IMR-90 (cell line): Measurements from ENCODE around the gene OSBPL1A. TPM values are rescaled to one million over a fixed set of nuclear protein-coding genes. Genes with fewer than 3 reads are reported as not detected.

ENCODE experiments used
- ATAC-seq: fragments of 200-7000 bp; cut with Tn5 transposase; 2 replicates; pipeline ENCODE4 v1.9.1; 2020; ENCODE audit warnings: low read depth, mild to moderate bottlenecking, moderate library complexity
- BruUV-seq: library from RNA; stranded (reverse); fragments of 400-500 nt; replicated peaks from 2 replicates; lab custom pipeline; 2021; lab: Mats Ljungman, UMichigan
- CTCF ChIA-PET: fragments of 300-600 bp; formaldehyde crosslinking; extraction: SDS; loops from one replicate; lab custom pipeline; 2021; ENCODE audit warnings: antibody characterized with exemption; lab: Yijun Ruan, JAX
- POLR2A ChIA-PET: fragments of 300-600 bp; sonication (Branson Sonifier 250); formaldehyde crosslinking; loops from one replicate; lab custom pipeline; 2022; ENCODE audit warnings: antibody characterized with exemption; ENCODE audit not compliant: unreplicated experiment; lab: Charles Lee
- DNase-seq: peaks from one replicate; pipeline ENCODE4 v3.0.0; 2013
- H2AFZ ChIP-seq: replicated peaks from 2 replicates; pipeline ENCODE3; 2013; ENCODE audit warnings: low read length, mild to moderate bottlenecking; ENCODE audit not compliant: poor library complexity
- H2AK5ac ChIP-seq: 2 replicates; pipeline ENCODE4 v1.6.1; 2013; ENCODE audit warnings: low read depth, low read length, inconsistent platforms
- H2AK9ac ChIP-seq: replicated peaks from 2 replicates; pipeline ENCODE3; 2013; ENCODE audit warnings: mild to moderate bottlenecking, low read depth, low read length, moderate library complexity; ENCODE audit not compliant: poor library complexity
- H2BK120ac ChIP-seq: 2 replicates; pipeline ENCODE4 v1.6.1; 2013; ENCODE audit warnings: low read depth, low read length, inconsistent platforms
- H2BK15ac ChIP-seq: 3 replicates; pipeline ENCODE4 v1.6.1; 2013; ENCODE audit warnings: low read depth, low read length, inconsistent platforms
- H2BK20ac ChIP-seq: 2 replicates; pipeline ENCODE4 v1.6.1; 2013; ENCODE audit warnings: low read depth, mild to moderate bottlenecking, inconsistent platforms, low read length, moderate library complexity
- H2BK5ac ChIP-seq: 2 replicates; pipeline ENCODE4 v1.6.1; 2013; ENCODE audit warnings: mild to moderate bottlenecking, low read depth, low read length, inconsistent platforms; ENCODE audit not compliant: poor library complexity, severe bottlenecking
- H3K14ac ChIP-seq: replicated peaks from 2 replicates; pipeline ENCODE4 v1.6.1; 2013; ENCODE audit warnings: low read depth, low read length, inconsistent platforms
- H3K18ac ChIP-seq: 2 replicates; pipeline ENCODE4 v1.6.1; 2013; ENCODE audit warnings: low read depth, low read length, control low read depth
- H3K23ac ChIP-seq: 2 replicates; pipeline ENCODE4 v1.6.1; 2013; ENCODE audit warnings: low read depth, low read length, inconsistent platforms
- H3K27ac ChIP-seq: 2 replicates; pipeline ENCODE4 v1.5.1; 2013; ENCODE audit warnings: mild to moderate bottlenecking, control low read depth, low read length; ENCODE audit not compliant: insufficient read depth
- H3K27me3 ChIP-seq: 2 replicates; pipeline ENCODE4 v1.6.1; 2013; ENCODE audit warnings: low read length; ENCODE audit not compliant: control insufficient read depth, insufficient read depth
- H3K36me3 ChIP-seq: 2 replicates; pipeline ENCODE4 v1.6.1; 2013; ENCODE audit warnings: low read length, mixed read lengths; ENCODE audit not compliant: control insufficient read depth, insufficient read depth
- H3K4ac ChIP-seq: 2 replicates; pipeline ENCODE4 v1.6.1; 2013; ENCODE audit warnings: low read depth, low read length, inconsistent platforms
- H3K4me1 ChIP-seq: 2 replicates; pipeline ENCODE4 v1.6.1; 2013; ENCODE audit warnings: low read length, mixed read lengths; ENCODE audit not compliant: control insufficient read depth, insufficient read depth
- H3K4me2 ChIP-seq: 2 replicates; pipeline ENCODE4 v1.6.1; 2013; ENCODE audit warnings: low read depth, mild to moderate bottlenecking, control low read depth, low read length, moderate library complexity
- H3K4me3 ChIP-seq: 2 replicates; pipeline ENCODE4 v1.5.1; 2013; ENCODE audit warnings: low read depth, mild to moderate bottlenecking, control low read depth, low read length, moderate library complexity; ENCODE audit not compliant: insufficient read depth
- H3K56ac ChIP-seq: 2 replicates; pipeline ENCODE4 v1.6.1; 2013; ENCODE audit warnings: low read length, inconsistent platforms; ENCODE audit not compliant: insufficient read depth; ENCODE audit errors: extremely low read depth
- H3K79me1 ChIP-seq, 2 experiments: 2 replicates each; pipeline ENCODE4 v1.6.1; 2013; ENCODE audit warnings: low read length in 2 of 2, inconsistent platforms in 1 of 2, low read depth in 1 of 2
- H3K9ac ChIP-seq: 2 replicates; pipeline ENCODE4 v1.6.1; 2013; ENCODE audit warnings: low read depth, low read length, control low read depth
- H3K9me1 ChIP-seq: 2 replicates; pipeline ENCODE4 v1.6.1; 2013; ENCODE audit warnings: low read length, inconsistent platforms; ENCODE audit not compliant: insufficient read depth
- H3K9me3 ChIP-seq: 2 replicates; pipeline ENCODE4 v1.6.1; 2013; ENCODE audit warnings: low read length; ENCODE audit not compliant: control insufficient read depth, insufficient read depth
- H4K20me1 ChIP-seq: 2 replicates; pipeline ENCODE4 v1.6.1; 2013; ENCODE audit warnings: low read length, inconsistent platforms; ENCODE audit not compliant: insufficient read depth
- H4K5ac ChIP-seq: 2 replicates; pipeline ENCODE4 v1.6.1; 2013; ENCODE audit warnings: mild to moderate bottlenecking, low read depth, low read length, control low read depth
- H4K8ac ChIP-seq, 2 experiments: 2 replicates each; pipeline ENCODE4 v1.6.1; 2013; ENCODE audit warnings: low read depth in 2 of 2, low read length in 2 of 2, control low read depth in 1 of 2, inconsistent platforms in 1 of 2
- H4K91ac ChIP-seq: 2 replicates; pipeline ENCODE4 v1.6.1; 2013; ENCODE audit warnings: low read depth, low read length, inconsistent platforms; ENCODE audit not compliant: insufficient read depth
- SMC3 ChIP-seq: fragments of 150-350 bp; IDR thresholded peaks from 2 replicates; pipeline ENCODE4 v1.6.1; 2016; ENCODE audit warnings: low read depth, mild to moderate bottlenecking, antibody characterized with exemption, low read length, moderate library complexity
- WGBS, 2 experiments: methylation state at CpG; one replicate each; pipeline versions ENCODE4 v1.1.5 to v1.1.7; 2013; ENCODE audit warnings: missing lambda C conversion rate in 2 of 2; ENCODE audit not compliant: insufficient read length in 1 of 2; ENCODE audit errors: extremely low coverage in 2 of 2; 5-methylcytosine and 5-hydroxymethylcytosine counted together
- dilution Hi-C: fragments of 300-500 bp; cut with HindIII; formaldehyde crosslinking; loops from one replicate; pipeline ENCODE4 v1.14.3; 2018; ENCODE audit warnings: low sequenced_read_pairs; ENCODE audit not compliant: unreplicated experiment
- in situ Hi-C: fragments of 300-500 bp; cut with MboI; formaldehyde crosslinking; loops from 3 replicates; pipeline ENCODE4 v1.14.3; 2019; ENCODE audit warnings: low sequenced_read_pairs, inconsistent platforms, mixed read lengths
- intact Hi-C: fragments of 100-400 bp; cut with micrococcal nuclease; formaldehyde crosslinking; loops from 2 replicates; pipeline ENCODE4 v1.10.0; 2022
- polyA plus RNA-seq, 3 experiments: library from polyadenylated mRNA; depleted of rRNA; stranded (reverse); fragments of >200 nt; gene quantifications; 2 replicates each; pipeline ENCODE4 v1.2.3, GENCODE V29; 2012; ENCODE audit warnings: low replicate concordance in 1 of 3
- total RNA-seq: library from RNA; depleted of rRNA; stranded (reverse); fragments of >200 nt; gene quantifications from 2 replicates; pipeline ENCODE4 v1.2.3, GENCODE V29; 2012

OSBPL1A gene
- total and polyA plus RNA-seq, 2 of the 4 experiments (the other 2 are of a cell fraction): 29.4 to 70.4 TPM

GRCh38 chr18:24263050-24263449 lies 134.6 kb downstream of the OSBPL1A start:
- no peak for ATAC-seq
- Histone ChIP-seq H2BK15ac (no peak overlapping the region), H4K5ac (no peak overlapping the region), H4K91ac (no peak overlapping the region), H4K20me1 (peaks cover 7% of the 10 kb centered on the region; the same call in 1 of the 2 replicates), H3K4me1 (peaks cover 8% of the 10 kb centered on the region), H3K4ac (no peak overlapping the region), H3K4me2 (no peak overlapping the region), H3K9me1 (peaks cover 2% of the 10 kb centered on the region), H3K27ac (no peak overlapping the region), H3K23ac (no peak overlapping the region), H2BK120ac (no peak overlapping the region), H2BK5ac (no peak overlapping the region), H3K36me3 (peaks cover 2% of the 10 kb centered on the region; the same call in 1 of the 2 replicates), H3K79me1 (peaks cover 26 to 64% of the 10 kb centered on the region in 2 experiments), H3K18ac (no peak overlapping the region), H3K27me3 (no peaks in the 10 kb centered on the region), H3K4me3 (no peak overlapping the region), H3K14ac (no peak overlapping the region), H3K9me3 (no peaks in the 10 kb centered on the region), H2AK5ac (no peak overlapping the region), H4K8ac (no peak overlapping the region), H3K56ac (no peak overlapping the region), H2AFZ (no peak overlapping the region), H2AK9ac (no peak overlapping the region), H3K9ac (no peak overlapping the region), H2BK20ac (no peak overlapping the region)
- ChIA-PET CTCF (no interaction called here), POLR2A (no interaction called here)
- dilution Hi-C loops: no loop called here
- in situ Hi-C loops: no loop called here
- no TSS peak for BruUV-seq
- intact Hi-C loops: no loop called here
- DNase-seq: no peak
- no CpG with 5 or more reads among the region's 2 CpGs for WGBS, 2 experiments
- no peak for TF ChIP-seq SMC3
